PC-3 (cell line): ENCODE data around the gene DLL3. TPM values are rescaled to one million over a fixed set of nuclear protein-coding genes. Genes with fewer than 3 reads are reported as not detected.
A peak's percentile ranks its signal among the peaks of the same experiment; 100 is the strongest.
"Not testable (repeated sequence)": the region's sequence is repeated elsewhere in the genome, so short reads cannot be mapped to it uniquely, and the experiment has no call there.

Experiments used
- ATAC-seq: fragments of 200-7000 bp; cut with Tn5 transposase; 2 replicates; pipeline ENCODE4 v1.9.1; 2020; ENCODE audit warnings: mild to moderate bottlenecking, moderate library complexity
- Bru-seq: library from RNA; stranded (reverse); fragments of 400-500 nt; gene quantifications from one replicate; lab custom pipeline; 2021; lab: Mats Ljungman, UMichigan
- BruChase-seq, 2 experiments: library from RNA; stranded (reverse); fragments of 400-500 nt; gene quantifications; one replicate each; lab custom pipeline; 2021; lab: Mats Ljungman, UMichigan
- BruUV-seq: library from RNA; stranded (reverse); fragments of 400-500 nt; replicated peaks from 2 replicates; lab custom pipeline; 2021; lab: Mats Ljungman, UMichigan
- CTCF ChIA-PET: fragments of 300-600 bp; sonication (Branson Sonifier 250); formaldehyde crosslinking; loops from one replicate; lab custom pipeline; 2022; ENCODE audit warnings: antibody characterized with exemption; lab: Charles Lee
- POLR2A ChIA-PET: fragments of 300-600 bp; sonication (Branson Sonifier 250); formaldehyde crosslinking; loops from one replicate; lab custom pipeline; 2022; ENCODE audit warnings: antibody characterized with exemption; ENCODE audit not compliant: unreplicated experiment; lab: Charles Lee
- DNase-seq: peaks from one replicate; pipeline ENCODE4 v3.0.0-alpha.2; 2015
- H2AFZ ChIP-seq: fragments of 300-600 bp; sonication (generic); 2 replicates; pipeline ENCODE4 v1.6.0; 2016; ENCODE audit warnings: antibody characterized with exemption, low read length
- H3F3A ChIP-seq: fragments of 300-600 bp; sonication (generic); one replicate; pipeline ENCODE4 v1.6.0; 2017; ENCODE audit warnings: antibody characterized with exemption, low read length, control low read depth, mild to moderate bottlenecking; ENCODE audit not compliant: unreplicated experiment
- H3K27ac ChIP-seq: fragments of 300-600 bp; sonication (generic); 2 replicates; pipeline ENCODE4 v1.5.1; 2016; ENCODE audit warnings: mild to moderate bottlenecking, low read length
- H3K27me3 ChIP-seq: fragments of 300-600 bp; sonication (generic); 2 replicates; pipeline ENCODE4 v1.6.1; 2016; ENCODE audit warnings: low read length, mixed read lengths
- H3K36me3 ChIP-seq: fragments of 300-600 bp; sonication (generic); 2 replicates; pipeline ENCODE4 v1.6.1; 2016; ENCODE audit warnings: low read depth, mixed run types, low read length, mixed read lengths
- H3K4me1 ChIP-seq: fragments of 300-600 bp; sonication (generic); 2 replicates; pipeline ENCODE4 v1.5.1; 2016; ENCODE audit warnings: low read length; ENCODE audit not compliant: insufficient read depth
- H3K4me2 ChIP-seq: fragments of 300-600 bp; sonication (generic); 2 replicates; pipeline ENCODE4 v1.6.0; 2016; ENCODE audit warnings: low read length
- H3K4me3 ChIP-seq: fragments of 300-600 bp; sonication (generic); 2 replicates; pipeline ENCODE4 v1.5.1; 2016; ENCODE audit warnings: mild to moderate bottlenecking, low read length, mixed read lengths
- H3K79me2 ChIP-seq: fragments of 300-600 bp; sonication (generic); 2 replicates; pipeline ENCODE4 v1.6.1; 2017; ENCODE audit warnings: low read length, mixed read lengths
- H3K9ac ChIP-seq: fragments of 300-600 bp; sonication (generic); 2 replicates; pipeline ENCODE4 v1.6.0; 2016; ENCODE audit warnings: mild to moderate bottlenecking, low read length
- H3K9me2 ChIP-seq: fragments of 300-600 bp; sonication (generic); replicated peaks from 2 replicates; pipeline ENCODE4 v1.6.1; 2016; ENCODE audit warnings: mixed run types, low read length, mixed read lengths
- H3K9me3 ChIP-seq: fragments of 300-600 bp; sonication (generic); 2 replicates; pipeline ENCODE4 v1.6.1; 2016; ENCODE audit warnings: low read length, mixed read lengths
- H4K20me1 ChIP-seq: fragments of 300-600 bp; sonication (generic); 2 replicates; pipeline ENCODE4 v1.6.1; 2016; ENCODE audit warnings: low read length, mixed read lengths
- EZH2 ChIP-seq: fragments of 300-600 bp; sonication (generic); IDR thresholded peaks from one replicate; pipeline ENCODE4 v1.6.1; 2017; ENCODE audit warnings: antibody characterized with exemption, mild to moderate bottlenecking, low read length; ENCODE audit not compliant: unreplicated experiment
- EZH2phosphoT487 ChIP-seq: fragments of 300-600 bp; sonication (generic); IDR thresholded peaks from 2 replicates; pipeline ENCODE4 v1.6.1; 2018; ENCODE audit warnings: mild to moderate bottlenecking, antibody characterized with exemption, low read length, borderline replicate concordance
- intact Hi-C: fragments of 100-400 bp; cut with micrococcal nuclease; formaldehyde crosslinking; loops from 2 replicates; pipeline ENCODE4 v1.9.0; 2023
- long read RNA-seq: library from polyadenylated mRNA; unstranded; transcript quantifications from one replicate; pipeline ENCODE4 v2.0.0, GENCODE V29; 2021; ENCODE audit not compliant: unreplicated experiment
- total RNA-seq: library from RNA; depleted of rRNA; stranded (reverse); fragments of >200 nt; gene quantifications from 2 replicates; pipeline ENCODE4 v1.2.3, GENCODE V29; 2014; rRNA removed
- TF ChIP-seq, protein P1 (sequence below): fragments of 300-600 bp; sonication (generic); conservative IDR thresholded peaks from 2 replicates; pipeline ENCODE4 v1.5.1; 2017; ENCODE audit warnings: antibody characterized with exemption, low read depth, mild to moderate bottlenecking, low read length

Gene DLL3
- 7.2 and 8.7 TPM in 2 replicates for total RNA-seq
- Bru-seq, nascent RNA: percentile 33 among the genes with signal in this experiment
- percentile 48 among the genes with signal in this experiment for BruChase-seq, experiment 1, labeled RNA remaining after a 6-hour chase
- percentile 35 among the genes with signal in this experiment for BruChase-seq, experiment 2, labeled RNA remaining after a 2-hour chase
- long read RNA-seq, partial matches to known transcripts: 10 of 18 reads
- long read RNA-seq, other reads (novel, unspliced or antisense): 5 of 18 reads

DNA sequence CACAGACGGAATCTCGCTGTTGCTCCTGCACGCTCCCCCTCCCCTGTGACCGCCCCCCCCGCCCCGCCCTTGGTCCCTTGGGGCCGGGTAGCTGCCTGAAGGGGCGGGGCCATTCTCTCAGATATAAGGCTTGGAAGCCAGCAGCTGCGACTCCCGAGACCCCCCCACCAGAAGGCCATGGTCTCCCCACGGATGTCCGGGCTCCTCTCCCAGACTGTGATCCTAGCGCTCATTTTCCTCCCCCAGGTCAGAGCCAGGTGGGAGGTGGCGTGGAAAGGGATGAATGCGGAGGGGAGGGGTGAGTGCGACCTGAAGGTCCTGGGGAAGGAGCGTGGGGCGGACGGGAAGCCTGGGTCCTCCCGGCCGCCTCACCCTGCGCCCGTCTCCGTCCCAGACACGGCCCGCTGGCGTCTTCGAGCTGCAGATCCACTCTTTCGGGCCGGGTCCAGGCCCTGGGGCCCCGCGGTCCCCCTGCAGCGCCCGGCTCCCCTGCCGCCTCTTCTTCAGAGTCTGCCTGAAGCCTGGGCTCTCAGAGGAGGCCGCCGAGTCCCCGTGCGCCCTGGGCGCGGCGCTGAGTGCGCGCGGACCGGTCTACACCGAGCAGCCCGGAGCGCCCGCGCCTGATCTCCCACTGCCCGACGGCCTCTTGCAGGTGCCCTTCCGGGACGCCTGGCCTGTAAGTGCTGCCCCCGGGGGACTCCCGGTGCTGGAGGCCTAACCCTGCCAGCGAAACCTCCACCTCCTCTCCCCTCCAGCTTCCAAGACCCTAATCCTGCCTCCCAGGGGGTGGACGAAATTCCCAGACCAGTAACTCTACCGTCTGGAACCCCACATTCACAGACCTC is at the start of gene DLL3:
TSS of gene DLL3 (plus strand) at position 150 of the 845 bp plus-strand sequence. CDS start at position 178, 28 bp downstream.
- Histone ChIP-seq H3F3A (no peaks in the 10 kb centered on the region), H3K4me3 (peak within 1 kb of the TSS; percentile 63), H3K9me2 (no peaks in the 10 kb centered on the region), H4K20me1 (no peaks in the 10 kb centered on the region), H3K36me3 (no peaks in the 10 kb centered on the region), H3K79me2 (no peaks in the 10 kb centered on the region), H3K4me1 (peaks cover 7% of the 10 kb centered on the region), H3K27ac (no peak within 1 kb of the TSS), H3K9ac (no peak within 1 kb of the TSS), H3K9me3 (no peaks in the 10 kb centered on the region), H3K27me3 (no peaks in the 10 kb centered on the region), H2AFZ (peak within 1 kb of the TSS; percentile 98), H3K4me2 (peak within 1 kb of the TSS; percentile 95)
- no peak for ATAC-seq
- TF ChIP-seq EZH2phosphoT487: no peak
- TF ChIP-seq, protein P1, sequence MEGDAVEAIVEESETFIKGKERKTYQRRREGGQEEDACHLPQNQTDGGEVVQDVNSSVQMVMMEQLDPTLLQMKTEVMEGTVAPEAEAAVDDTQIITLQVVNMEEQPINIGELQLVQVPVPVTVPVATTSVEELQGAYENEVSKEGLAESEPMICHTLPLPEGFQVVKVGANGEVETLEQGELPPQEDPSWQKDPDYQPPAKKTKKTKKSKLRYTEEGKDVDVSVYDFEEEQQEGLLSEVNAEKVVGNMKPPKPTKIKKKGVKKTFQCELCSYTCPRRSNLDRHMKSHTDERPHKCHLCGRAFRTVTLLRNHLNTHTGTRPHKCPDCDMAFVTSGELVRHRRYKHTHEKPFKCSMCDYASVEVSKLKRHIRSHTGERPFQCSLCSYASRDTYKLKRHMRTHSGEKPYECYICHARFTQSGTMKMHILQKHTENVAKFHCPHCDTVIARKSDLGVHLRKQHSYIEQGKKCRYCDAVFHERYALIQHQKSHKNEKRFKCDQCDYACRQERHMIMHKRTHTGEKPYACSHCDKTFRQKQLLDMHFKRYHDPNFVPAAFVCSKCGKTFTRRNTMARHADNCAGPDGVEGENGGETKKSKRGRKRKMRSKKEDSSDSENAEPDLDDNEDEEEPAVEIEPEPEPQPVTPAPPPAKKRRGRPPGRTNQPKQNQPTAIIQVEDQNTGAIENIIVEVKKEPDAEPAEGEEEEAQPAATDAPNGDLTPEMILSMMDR: no peak
- TF ChIP-seq EZH2: no peak
- ChIA-PET CTCF (interaction anchor here (0.5 to 0.7 kb wide), 3 partner anchors 13 to 41 kb away, joined by 3 to 5 read pairs (median 4); partner anchors contain the start of gene EID2), POLR2A (no interaction called here)
- intact Hi-C loops: loop anchor here (5.0 kb wide), 1 partner anchor 33 kb away; the partner anchor contains the start of gene EID2B
- DNase-seq: no peak
- BruUV-seq: no TSS peak

GRCh38 chr19:39449116-39449797 is 49.5 kb upstream of the DLL3 start:
- DNase-seq (no peak), ATAC-seq (no peak)
- Histone ChIP-seq H3K9me3 (no peaks in the 10 kb centered on the region), H3K4me2 (no peak overlapping the region), H3K9me2 (no peaks in the 10 kb centered on the region), H3F3A (no peaks in the 10 kb centered on the region), H3K27me3 (no peaks in the 10 kb centered on the region), H4K20me1 (peaks cover 14% of the 10 kb centered on the region; the same call in 1 of the 2 replicates), H3K9ac (no peak overlapping the region), H3K79me2 (peaks cover 87% of the 10 kb centered on the region), H3K4me1 (peaks cover 30% of the 10 kb centered on the region), H3K27ac (no peak overlapping the region), H2AFZ (no peak overlapping the region), H3K36me3 (peaks cover 10% of the 10 kb centered on the region; the same call in 1 of the 2 replicates), H3K4me3 (no peak overlapping the region)
- TF ChIP-seq, protein P1: no peak
- TF ChIP-seq EZH2 (no peak), EZH2phosphoT487 (no peak)
- ChIA-PET CTCF (no interaction called here), POLR2A (interaction anchor here (0.5 kb wide), 1 partner anchor 41 kb away, joined by 4 read pairs; no protein-coding TSS in a partner anchor)
- BruUV-seq: no TSS peak
- intact Hi-C loops: no loop called here

DNA sequence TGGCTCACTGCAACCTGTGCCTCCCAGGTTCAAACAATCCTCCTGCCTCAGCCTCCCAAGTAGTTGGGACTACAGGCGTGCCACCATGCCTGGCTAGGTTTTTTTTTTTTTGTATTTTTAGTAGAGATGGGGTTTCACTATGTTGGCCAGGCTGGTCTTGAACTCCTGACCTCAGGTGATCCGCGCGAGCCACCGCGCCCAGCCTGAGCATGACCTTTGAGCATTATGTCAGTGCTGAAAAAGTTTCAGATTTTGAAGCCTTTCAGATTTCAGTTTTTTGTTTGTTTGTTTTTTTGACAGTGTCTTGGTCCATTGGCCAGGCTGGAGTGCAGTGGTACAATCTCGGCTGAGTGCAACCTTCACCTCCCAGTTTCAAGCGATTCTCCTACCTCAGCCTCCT is 47.5 kb upstream of the DLL3 start:
- ATAC-seq, BruUV-seq, H3K9ac ChIP-seq, DNase-seq, H3K9me2 ChIP-seq, H3K27ac ChIP-seq, H3K27me3 ChIP-seq, H2AFZ ChIP-seq, CTCF ChIA-PET, POLR2A ChIA-PET, H3K9me3 ChIP-seq, H3K4me3 ChIP-seq, H3F3A ChIP-seq, H3K4me2 ChIP-seq, intact Hi-C loops: not testable (repeated sequence)
- Histone ChIP-seq H4K20me1 (peaks cover 14% of the 10 kb centered on the region; the same call in 1 of the 2 replicates), H3K79me2 (peaks cover 75% of the 10 kb centered on the region), H3K36me3 (peaks cover 10% of the 10 kb centered on the region; the same call in 1 of the 2 replicates), H3K4me1 (peaks cover 28% of the 10 kb centered on the region)
